GM06990 (cell line): ENCODE results near the gene HS6ST3.

Experiments
- DNase-seq: peaks from one replicate; pipeline ENCODE4 v3.0.0-alpha.2; 2011; ENCODE audit not compliant: insufficient read length; ENCODE audit errors: extremely low read depth
- H3K27me3 ChIP-seq: replicated peaks from 2 replicates; pipeline ENCODE4 v1.6.0; 2011; ENCODE audit warnings: low read length; ENCODE audit not compliant: control insufficient read depth, insufficient read depth
- H3K36me3 ChIP-seq: 2 replicates; pipeline ENCODE4 v1.5.1; 2011; ENCODE audit warnings: low read length; ENCODE audit not compliant: control insufficient read depth, insufficient read depth
- H3K4me3 ChIP-seq: replicated peaks from 2 replicates; pipeline ENCODE4 v1.5.1; 2011; ENCODE audit warnings: low read depth, mild to moderate bottlenecking, control low read depth, low read length
- TF ChIP-seq, protein P1 (sequence below): IDR thresholded peaks from 2 replicates; pipeline ENCODE4 v1.5.1; 2011; ENCODE audit warnings: low read length, control low read depth, mild to moderate bottlenecking, inconsistent platforms; ENCODE audit not compliant: insufficient read depth, poor library complexity, severe bottlenecking

The HS6ST3 gene

DNA sequence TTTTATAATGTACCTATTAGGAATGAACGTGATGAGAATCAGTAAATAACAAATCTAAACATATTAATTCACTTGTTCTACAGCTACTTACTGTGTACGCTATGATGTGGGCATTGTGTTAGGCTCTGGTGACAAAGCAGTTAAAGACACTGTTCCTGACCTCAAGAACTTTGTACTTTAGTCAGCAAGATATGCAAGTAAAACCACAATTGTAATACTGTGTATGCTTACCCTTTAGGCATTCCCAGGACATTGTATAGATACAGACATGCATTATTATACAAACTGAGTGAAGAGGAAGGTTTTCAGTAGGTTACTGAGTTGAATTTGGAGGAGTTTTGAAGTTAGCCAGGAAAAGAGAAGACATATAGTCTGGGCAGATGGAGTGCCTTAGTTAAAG lies 435.8 kb downstream of the HS6ST3 start:
- TF ChIP-seq, protein P1, sequence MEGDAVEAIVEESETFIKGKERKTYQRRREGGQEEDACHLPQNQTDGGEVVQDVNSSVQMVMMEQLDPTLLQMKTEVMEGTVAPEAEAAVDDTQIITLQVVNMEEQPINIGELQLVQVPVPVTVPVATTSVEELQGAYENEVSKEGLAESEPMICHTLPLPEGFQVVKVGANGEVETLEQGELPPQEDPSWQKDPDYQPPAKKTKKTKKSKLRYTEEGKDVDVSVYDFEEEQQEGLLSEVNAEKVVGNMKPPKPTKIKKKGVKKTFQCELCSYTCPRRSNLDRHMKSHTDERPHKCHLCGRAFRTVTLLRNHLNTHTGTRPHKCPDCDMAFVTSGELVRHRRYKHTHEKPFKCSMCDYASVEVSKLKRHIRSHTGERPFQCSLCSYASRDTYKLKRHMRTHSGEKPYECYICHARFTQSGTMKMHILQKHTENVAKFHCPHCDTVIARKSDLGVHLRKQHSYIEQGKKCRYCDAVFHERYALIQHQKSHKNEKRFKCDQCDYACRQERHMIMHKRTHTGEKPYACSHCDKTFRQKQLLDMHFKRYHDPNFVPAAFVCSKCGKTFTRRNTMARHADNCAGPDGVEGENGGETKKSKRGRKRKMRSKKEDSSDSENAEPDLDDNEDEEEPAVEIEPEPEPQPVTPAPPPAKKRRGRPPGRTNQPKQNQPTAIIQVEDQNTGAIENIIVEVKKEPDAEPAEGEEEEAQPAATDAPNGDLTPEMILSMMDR, result no peak
- Histone ChIP-seq H3K36me3 (no peaks in the 10 kb centered on the region), H3K4me3 (no peak overlapping the region), H3K27me3 (no peaks in the 10 kb centered on the region)
- DNase-seq, result no peak

DNA sequence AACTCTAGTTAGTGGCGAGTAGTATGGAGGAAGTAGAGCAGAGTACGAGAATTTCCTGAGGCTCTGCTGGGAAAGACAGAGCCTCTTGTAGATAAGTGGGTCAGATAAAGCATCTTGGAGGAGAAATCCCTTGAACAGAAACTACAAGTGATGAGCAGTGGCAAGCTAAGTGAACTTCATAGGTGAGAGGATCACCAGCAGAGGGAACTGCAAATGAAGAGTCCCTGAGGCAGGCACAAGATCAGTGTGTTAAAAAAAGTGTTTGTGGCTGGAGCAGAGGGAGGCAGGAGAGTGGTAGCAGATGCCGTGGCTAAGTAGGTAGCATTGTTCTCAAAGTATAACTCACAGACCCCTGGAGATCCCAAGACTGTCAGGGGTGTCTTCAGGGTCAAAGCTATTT lies 437.6 kb downstream of the HS6ST3 start:
- Histone ChIP-seq H3K36me3 (no peaks in the 10 kb centered on the region), H3K4me3 (no peak overlapping the region), H3K27me3 (no peaks in the 10 kb centered on the region; the same call in 1 of the 2 replicates)
- no peak for DNase-seq
- TF ChIP-seq, protein P1, result no peak

DNA sequence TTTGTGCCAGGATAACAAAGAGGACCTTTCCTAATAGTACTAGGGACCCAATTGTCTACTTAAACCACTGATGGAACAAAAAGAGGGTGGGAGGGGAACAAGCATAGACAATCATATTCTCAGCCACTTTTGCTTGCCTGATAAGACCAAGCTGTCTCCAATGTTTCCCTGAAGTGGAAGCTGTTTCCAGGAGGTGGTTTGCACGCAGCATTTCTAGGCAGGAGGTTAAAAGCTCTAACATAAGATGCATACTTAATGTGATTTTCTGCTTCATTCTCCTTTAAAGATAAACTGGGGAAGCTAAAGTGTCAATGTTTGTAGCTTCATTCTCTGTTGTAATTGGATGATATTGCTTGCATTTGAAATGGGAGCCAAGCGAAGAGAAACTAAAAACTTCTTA lies 442.9 kb downstream of the HS6ST3 start:
- H3K4me3 ChIP-seq, result no peak overlapping the region
- H3K36me3 ChIP-seq, result no peaks in the 10 kb centered on the region
- no peak for DNase-seq
- H3K27me3 ChIP-seq, result no peaks in the 10 kb centered on the region; the same call in 1 of the 2 replicates
- TF ChIP-seq, protein P1, result no peak

DNA sequence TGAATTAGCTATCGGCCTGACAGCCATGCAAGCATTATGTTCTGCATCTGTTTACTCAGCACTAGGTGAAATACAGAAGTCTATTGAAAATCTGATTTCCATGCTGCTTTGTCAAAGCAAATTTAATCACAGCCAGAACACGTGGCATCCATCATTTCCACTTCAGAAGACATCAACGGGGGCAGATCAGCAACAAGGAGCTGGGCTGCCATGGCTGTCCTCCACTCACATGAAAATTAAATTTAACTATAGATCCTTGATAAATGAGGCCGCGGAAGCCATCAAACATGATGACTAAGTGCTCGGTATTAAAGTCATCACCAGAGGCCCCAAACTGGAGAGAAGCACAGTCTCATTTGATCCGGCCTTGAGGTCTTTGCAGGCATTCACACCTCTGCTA lies 443.5 kb downstream of the HS6ST3 start:
- TF ChIP-seq, protein P1, result no peak
- no peak for DNase-seq
- no peaks in the 10 kb centered on the region for H3K36me3 ChIP-seq
- no peaks in the 10 kb centered on the region; the same call in 1 of the 2 replicates for H3K27me3 ChIP-seq
- no peak overlapping the region for H3K4me3 ChIP-seq

DNA sequence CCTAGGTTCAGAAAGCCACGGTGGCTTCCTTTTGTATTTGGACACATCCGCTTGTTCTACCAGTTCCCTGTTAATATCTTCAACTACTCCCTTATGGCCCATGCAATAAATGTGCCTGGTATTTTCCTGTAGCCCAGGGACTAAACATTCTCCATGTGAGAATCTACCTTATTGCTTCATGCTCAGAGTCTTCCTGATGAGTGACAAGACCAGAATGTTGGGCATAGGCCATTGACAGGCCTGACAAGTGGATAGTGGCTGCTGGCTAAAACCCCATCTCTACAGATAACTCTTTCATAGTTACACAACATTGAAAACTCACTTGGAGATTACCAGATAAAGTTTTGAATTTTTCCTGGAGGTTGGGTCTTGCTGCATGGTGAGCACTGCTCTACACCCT lies 449.9 kb downstream of the HS6ST3 start:
- Histone ChIP-seq H3K4me3 (no peak overlapping the region), H3K36me3 (no peaks in the 10 kb centered on the region), H3K27me3 (no peaks in the 10 kb centered on the region)
- TF ChIP-seq, protein P1, result no peak
- no peak for DNase-seq

DNA sequence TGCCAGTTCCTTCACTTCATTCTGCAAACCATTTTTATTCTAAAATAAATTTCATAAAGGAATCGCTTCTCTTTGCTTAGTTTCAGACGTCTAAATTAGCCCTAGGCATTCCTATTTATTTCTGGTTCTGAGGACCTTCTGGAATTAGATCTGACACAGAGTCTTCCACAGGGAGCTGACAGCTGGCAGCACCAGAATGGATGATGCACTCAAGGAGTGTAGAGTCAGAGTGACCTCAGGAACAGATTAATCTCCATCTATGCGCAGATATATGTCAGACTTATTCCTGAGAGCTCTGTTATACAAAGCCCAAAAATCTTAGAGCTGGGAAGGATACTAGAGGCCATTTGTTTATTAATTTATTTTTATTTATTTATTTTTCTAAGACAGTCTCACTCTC lies 450.8 kb downstream of the HS6ST3 start:
- TF ChIP-seq, protein P1, result no peak
- Histone ChIP-seq H3K4me3 (no peak overlapping the region), H3K27me3 (no peaks in the 10 kb centered on the region), H3K36me3 (no peaks in the 10 kb centered on the region)
- DNase-seq, result no peak
